Stomach (tissue), 9 donors: ENCODE results near the gene CPT1C. TPM values are rescaled to one million over a fixed set of nuclear protein-coding genes. Genes with fewer than 3 reads are reported as not detected.

Experiments
- DNase-seq, 2 donors: peaks; one replicate each; pipeline versions ENCODE4 v3.0.0 to v3.0.0-alpha.2; 2013 to 2019
- H3K27ac ChIP-seq, 5 donors: fragments of 200-600 bp in 4 of 5; sonication (generic) in 4 of 5; one replicate each; pipeline ENCODE4 v1.5.1; 2013 to 2019; ENCODE audit warnings: mild to moderate bottlenecking in 1 of 5, moderate library complexity in 1 of 5
- H3K27me3 ChIP-seq, 3 donors: fragments of 200-600 bp; sonication (generic); one replicate each; pipeline ENCODE4 v1.5.1; 2017 to 2019; ENCODE audit warnings: mixed run types in 1 of 3
- H3K36me3 ChIP-seq, 4 donors: fragments of 200-600 bp; sonication (generic); 1 replicate in 3 of 4; 2 replicates in 1 of 4; pipeline ENCODE4 v1.5.1; 2016 to 2019
- H3K4me1 ChIP-seq, 4 donors: fragments of 200-600 bp; sonication (generic); one replicate each; pipeline ENCODE4 v1.5.1; 2016 to 2019
- H3K4me3 ChIP-seq, 4 donors: fragments of 200-600 bp; sonication (generic) in 3 of 4; one replicate each; pipeline ENCODE4 v1.5.1; 2016 to 2019; ENCODE audit warnings: mild to moderate bottlenecking in 1 of 4
- H3K9me3 ChIP-seq, 4 donors: fragments of 200-600 bp; sonication (generic); one replicate each; pipeline ENCODE4 v1.5.1; 2016 to 2019
- CTCF ChIP-seq, 7 experiments: fragments of 450-650 bp in 4 of 7; fragments of 200-600 bp in 3 of 7; sonication (generic) in 3 of 7; IDR thresholded peaks; one replicate each; pipeline ENCODE4 v1.5.1; 2016 to 2019; ENCODE audit warnings: antibody characterized with exemption in 7 of 7, control low read depth in 2 of 7, mild to moderate bottlenecking in 1 of 7
- EP300 ChIP-seq: sonication (generic); formaldehyde crosslinking; IDR thresholded peaks from one replicate; pipeline ENCODE4 v1.6.1; 2017; ENCODE audit warnings: antibody characterized with exemption
- POLR2A ChIP-seq, 4 donors: fragments of 450-650 bp; IDR thresholded peaks; one replicate each; pipeline ENCODE4 v1.6.1; 2016; ENCODE audit warnings: antibody characterized with exemption in 4 of 4, control low read depth in 2 of 4, mild to moderate bottlenecking in 1 of 4, moderate library complexity in 1 of 4
- POLR2AphosphoS5 ChIP-seq, 3 donors: sonication (generic); formaldehyde crosslinking; IDR thresholded peaks; one replicate each; pipeline ENCODE4 v1.6.1; 2016; ENCODE audit warnings: antibody characterized with exemption in 3 of 3
- WGBS, 5 donors: extraction: QIAGEN DNeasy Blood & Tissue Kit in 3 of 5; methylation state at CpG; one replicate each; pipeline versions ENCODE4 v1.1.5 to v1.1.7; 2013 to 2018; 5-methylcytosine and 5-hydroxymethylcytosine counted together
- intact Hi-C: fragments of 100-400 bp; cut with DNase I; formaldehyde crosslinking; loops from one replicate; pipeline ENCODE4 v1.15.1; 2023; ENCODE audit warnings: low total_unique reads
- polyA plus RNA-seq, 3 donors: library from polyadenylated mRNA; stranded (reverse); fragments of 200-250 nt; gene quantifications; one replicate each; pipeline ENCODE4 v1.2.3, GENCODE V29; 2013
- total RNA-seq, 5 donors: library from RNA; depleted of rRNA; stranded (reverse); fragments of >200 nt; gene quantifications; one replicate each; pipeline versions ENCODE4 v1.1.0 to v1.2.3, GENCODE V29; 2014 to 2016
- donor health status: healthy with polysubstance abuse.
- donor health status: Bipolar disorder and iron deficiency.
- donor health status: healthy.

The CPT1C gene
- total and polyA plus RNA-seq, 8 donors, result 1.8 to 35.6 (median 3.1) TPM; not detected in 2

GRCh38 chr19:49651029-49651819, 39.7 kb upstream of the CPT1C start:
- Histone ChIP-seq H3K4me3 (no peak overlapping the region), H3K9me3 (no peaks in the 10 kb centered on the region), H3K4me1 (peaks cover 0 to 11% (median 5%) of the 10 kb centered on the region in 4 donors), H3K27me3 (no peaks in the 10 kb centered on the region), H3K27ac (no peak overlapping the region), H3K36me3 (peaks cover 76 to 100% (median 100%) of the 10 kb centered on the region in 4 donors)
- intact Hi-C loops, result no loop called here
- 94 to 97% (median 96%) methylated on average over 16 to 72 of the region's 72 CpGs for WGBS, 5 donors
- DNase-seq, result no peak
- TF ChIP-seq CTCF (IDR thresholded peaks at IDR 0.05), result no peak
- TF ChIP-seq POLR2A (IDR thresholded peaks at IDR 0.05), result no peak
- TF ChIP-seq EP300, result no peak
- no peak for TF ChIP-seq POLR2AphosphoS5 (IDR thresholded peaks at IDR 0.05)

DNA sequence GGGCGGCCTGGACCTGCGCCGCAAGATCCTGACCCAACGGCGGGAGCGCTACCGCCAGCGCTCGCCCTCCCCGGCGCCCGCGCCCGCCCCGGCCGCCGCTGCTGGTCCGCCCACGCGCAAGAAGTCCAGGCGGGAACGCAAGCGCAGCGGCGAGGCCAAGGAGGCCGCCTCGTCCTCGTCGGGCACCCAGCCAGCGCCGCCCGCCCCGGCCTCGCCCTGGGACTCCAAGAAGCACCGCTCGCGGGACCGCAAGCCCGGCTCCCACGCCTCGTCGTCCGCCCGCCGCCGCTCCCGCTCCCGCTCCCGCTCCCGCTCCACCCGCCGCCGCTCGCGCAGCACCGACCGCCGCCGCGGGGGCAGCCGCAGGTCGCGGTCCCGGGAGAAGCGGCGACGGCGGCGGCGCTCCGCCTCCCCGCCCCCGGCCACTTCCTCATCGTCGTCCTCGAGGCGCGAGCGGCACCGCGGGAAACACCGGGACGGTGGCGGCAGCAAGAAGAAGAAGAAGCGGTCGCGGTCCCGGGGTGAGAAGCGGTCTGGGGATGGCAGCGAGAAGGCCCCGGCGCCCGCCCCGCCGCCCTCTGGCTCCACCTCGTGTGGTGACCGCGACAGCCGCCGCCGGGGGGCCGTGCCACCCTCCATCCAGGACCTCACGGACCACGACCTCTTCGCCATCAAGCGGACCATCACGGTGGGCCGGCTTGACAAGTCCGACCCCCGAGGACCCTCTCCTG, 38.9 kb upstream of the CPT1C start:
- intact Hi-C loops, result no loop called here
- Histone ChIP-seq H3K9me3 (no peaks in the 10 kb centered on the region), H3K4me3 (no peak overlapping the region), H3K27me3 (no peaks in the 10 kb centered on the region), H3K27ac (no peak overlapping the region), H3K4me1 (peaks cover 0 to 4% (median 2%) of the 10 kb centered on the region in 4 donors), H3K36me3 (peaks cover 76 to 100% (median 100%) of the 10 kb centered on the region in 4 donors)
- WGBS, 5 donors, result 93 to 97% (median 96%) methylated on average over 63 to 109 of the region's 110 CpGs
- TF ChIP-seq CTCF (IDR thresholded peaks at IDR 0.05) (no peak), EP300 (no peak), POLR2A (IDR thresholded peaks at IDR 0.05) (no peak), POLR2AphosphoS5 (IDR thresholded peaks at IDR 0.05) (no peak)
- DNase-seq, result no peak

GRCh38 chr19:49652551-49653465, 38.1 kb upstream of the CPT1C start:
- Histone ChIP-seq H3K27me3 (no peaks in the 10 kb centered on the region), H3K4me1 (no peaks in the 10 kb centered on the region), H3K4me3 (no peak overlapping the region), H3K36me3 (peaks cover 77 to 100% (median 100%) of the 10 kb centered on the region in 4 donors), H3K27ac (no peak overlapping the region), H3K9me3 (no peaks in the 10 kb centered on the region)
- intact Hi-C loops, result no loop called here
- no peak for TF ChIP-seq POLR2A (IDR thresholded peaks at IDR 0.05)
- no peak for TF ChIP-seq CTCF (IDR thresholded peaks at IDR 0.05)
- no peak for TF ChIP-seq POLR2AphosphoS5 (IDR thresholded peaks at IDR 0.05)
- TF ChIP-seq EP300, result no peak
- no peak for DNase-seq
- WGBS, 5 donors, result 93 to 95% (median 95%) methylated on average over 51 to 58 of the region's 58 CpGs

- intact Hi-C loops, result no loop called here
- Histone ChIP-seq H3K27ac (no peak overlapping the region), H3K27me3 (no peaks in the 10 kb centered on the region), H3K4me1 (no peaks in the 10 kb centered on the region), H3K4me3 (no peak overlapping the region), H3K9me3 (no peaks in the 10 kb centered on the region), H3K36me3 (peaks cover 83 to 100% (median 100%) of the 10 kb centered on the region in 4 donors)
- 85 to 92% (median 89%) methylated on average over 13 of the region's 13 CpGs for WGBS, 5 donors
- DNase-seq, result no peak
- TF ChIP-seq POLR2AphosphoS5 (IDR thresholded peaks at IDR 0.05) (no peak), EP300 (no peak), POLR2A (IDR thresholded peaks at IDR 0.05) (no peak), CTCF (IDR thresholded peaks at IDR 0.05) (no peak)
Observed at GRCh38 chr19:49653466-49653806, 37.5 kb upstream of the CPT1C start.
